HT-29 (cell line): ENCODE data around the gene NUDT2. TPM values are rescaled to one million over a fixed set of nuclear protein-coding genes. Genes with fewer than 3 reads are reported as not detected.
"Not testable (repeated sequence)": the region's sequence is repeated elsewhere in the genome, so short reads cannot be mapped to it uniquely, and the experiment has no call there.

Experiments used
- DNase-seq: peaks from one replicate; pipeline ENCODE4 v3.0.0-alpha.2; 2015; ENCODE audit warnings: low spot score
- total RNA-seq: library from RNA; depleted of rRNA; stranded (reverse); fragments of >200 nt; shearing (Covaris generic); gene quantifications from 2 replicates; pipeline ENCODE4 v1.2.3, GENCODE V29; 2014

The NUDT2 gene
- total RNA-seq, 1 experiment from 2014 or later = 15.9 TPM

DNA sequence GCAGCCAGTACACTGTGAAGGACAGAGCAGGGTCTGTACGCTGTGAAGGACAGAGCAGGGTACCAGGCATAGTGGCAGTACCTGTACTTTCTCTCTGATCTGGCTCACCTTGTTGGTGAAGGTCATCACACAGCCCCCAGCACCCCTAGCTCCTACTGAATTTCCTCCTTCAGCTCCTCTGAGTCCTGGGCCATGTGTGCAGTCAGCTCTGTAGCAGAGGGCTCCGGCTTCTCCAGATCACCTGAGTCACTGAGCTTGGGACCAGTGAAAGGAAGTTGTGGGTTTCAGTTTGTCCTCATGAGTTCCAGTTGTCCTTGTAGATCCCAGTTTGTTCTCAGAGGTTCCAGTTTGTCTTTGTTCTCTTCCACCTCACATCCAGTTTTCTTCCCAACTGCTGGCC, 5.5 kb downstream of the NUDT2 start:
- DNase-seq = no peak

DNA sequence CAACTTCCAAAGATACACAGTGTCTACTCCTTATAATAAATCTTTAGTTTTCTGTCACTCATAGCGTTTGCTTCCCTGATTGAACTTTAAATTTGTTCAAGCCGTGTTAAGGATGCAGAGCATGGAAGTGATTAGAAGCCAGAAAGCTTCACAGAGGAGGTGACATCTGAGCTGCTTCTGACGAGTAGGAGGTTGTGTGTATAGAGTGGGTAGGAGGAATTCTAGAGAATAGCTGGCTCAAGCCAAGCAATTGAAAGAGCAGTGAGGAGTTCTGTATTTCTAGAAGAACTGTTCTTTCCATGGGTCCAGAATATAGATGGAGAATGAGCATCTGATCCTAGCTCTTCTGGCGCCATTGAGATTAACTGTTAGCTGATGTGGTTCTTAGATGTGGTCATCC, 6.0 kb downstream of the NUDT2 start:
- no peak for DNase-seq

DNA sequence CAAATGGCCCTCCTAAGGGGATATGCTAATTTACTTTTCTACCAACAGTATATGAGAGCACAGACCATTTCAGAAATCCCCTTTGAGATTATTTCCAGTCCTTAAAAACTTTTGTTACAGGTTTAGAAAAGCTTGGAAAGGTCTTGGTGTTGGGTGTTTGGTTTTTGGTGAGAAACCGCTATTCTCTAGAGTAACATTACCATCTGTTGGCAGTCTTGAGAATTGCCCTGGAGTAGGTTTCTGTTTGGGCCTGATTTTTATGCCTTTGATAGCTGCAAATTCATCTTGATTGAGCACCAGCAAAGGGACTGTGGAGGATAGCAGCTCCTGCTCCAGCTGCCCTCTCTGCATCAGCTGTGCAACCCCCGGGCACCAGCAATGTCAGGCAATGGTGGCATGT, 8.0 kb downstream of the NUDT2 start:
- no peak for DNase-seq

DNA sequence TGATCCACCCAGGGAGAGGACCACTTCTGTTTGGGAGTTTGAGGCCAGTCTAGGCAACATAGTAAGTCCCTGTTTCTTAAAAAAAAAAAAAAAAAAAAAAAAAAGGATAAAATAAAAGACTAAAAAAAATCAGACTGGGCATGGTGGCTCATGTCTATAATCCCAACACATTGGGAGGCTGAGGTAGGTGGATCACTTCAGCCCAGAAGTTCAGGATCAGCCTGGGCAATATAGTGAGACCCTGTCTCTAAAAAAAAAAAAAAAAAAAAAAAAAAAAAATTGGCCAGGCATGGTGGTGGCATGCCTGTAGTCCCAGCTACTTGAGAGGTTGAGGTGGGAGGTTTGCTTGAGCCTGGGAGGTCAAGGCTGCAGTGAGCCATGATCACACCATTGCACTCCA, 8.7 kb downstream of the NUDT2 start:
- DNase-seq = not testable (repeated sequence)

DNA sequence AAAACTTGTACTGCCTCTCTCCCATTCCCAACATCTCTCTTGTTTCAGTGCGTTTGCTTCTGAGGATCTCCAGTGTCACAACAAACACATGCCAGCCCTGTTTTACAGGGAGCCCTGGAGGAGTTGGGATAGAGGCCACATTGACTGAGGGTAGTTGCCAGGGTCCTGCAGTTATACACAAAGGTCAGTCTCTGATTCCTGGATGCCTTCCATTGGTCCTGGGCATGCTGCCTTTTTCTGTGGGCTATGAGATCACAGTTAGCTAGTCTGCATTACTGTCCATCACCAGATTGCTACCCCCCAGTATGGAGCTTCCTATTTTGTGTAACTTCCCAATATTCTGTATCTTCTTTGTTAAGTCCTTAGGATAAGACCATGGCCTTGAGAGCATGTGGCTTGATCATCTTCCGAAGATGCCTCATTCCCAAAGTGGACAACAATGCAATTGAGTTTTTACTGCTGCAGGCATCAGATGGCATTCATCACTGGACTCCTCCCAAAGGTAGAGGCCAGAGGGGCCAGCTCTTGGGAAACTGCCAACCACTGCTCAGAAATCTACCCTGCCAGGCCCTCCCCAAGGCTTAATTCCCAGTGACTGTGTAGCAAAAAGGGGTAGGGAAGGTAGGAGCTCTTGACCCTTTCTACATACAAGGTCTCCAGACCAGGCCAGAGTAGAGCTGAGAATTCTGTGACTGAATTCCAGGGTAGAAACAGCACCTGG, 9.5 kb downstream of the NUDT2 start:
- DNase-seq = no peak

DNA sequence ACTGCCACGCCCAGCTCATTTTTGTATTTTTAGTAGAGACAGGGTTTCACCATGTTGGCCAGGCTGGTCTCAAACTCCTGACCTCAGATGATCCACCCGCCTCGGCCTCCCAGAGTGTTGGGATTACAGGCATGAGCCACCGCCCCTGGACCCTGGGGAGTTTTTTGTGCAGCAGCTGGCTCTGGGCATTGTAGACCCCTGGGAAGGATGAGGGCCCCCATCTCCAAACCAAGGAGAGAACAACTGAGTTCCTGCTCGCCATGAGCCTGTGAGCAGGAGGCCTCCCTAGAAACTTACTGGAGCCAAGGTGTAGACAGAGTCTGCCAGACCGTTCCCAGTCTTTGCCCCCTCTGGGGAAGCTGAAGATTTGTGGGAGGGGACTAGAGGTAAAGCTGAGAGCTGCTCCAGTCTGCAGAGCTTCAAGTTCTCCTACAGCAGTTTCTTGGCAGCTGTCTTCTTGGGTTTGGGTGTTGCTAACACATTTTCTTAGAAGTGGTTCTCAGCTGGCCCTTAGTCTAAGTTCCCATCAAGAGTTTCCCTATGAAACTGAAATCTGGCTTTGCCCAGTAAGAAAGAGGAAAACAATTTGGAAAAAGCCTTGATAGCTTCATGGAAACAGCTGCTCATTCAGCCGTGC, 12.4 kb downstream of the NUDT2 start:
- no peak for DNase-seq

DNA sequence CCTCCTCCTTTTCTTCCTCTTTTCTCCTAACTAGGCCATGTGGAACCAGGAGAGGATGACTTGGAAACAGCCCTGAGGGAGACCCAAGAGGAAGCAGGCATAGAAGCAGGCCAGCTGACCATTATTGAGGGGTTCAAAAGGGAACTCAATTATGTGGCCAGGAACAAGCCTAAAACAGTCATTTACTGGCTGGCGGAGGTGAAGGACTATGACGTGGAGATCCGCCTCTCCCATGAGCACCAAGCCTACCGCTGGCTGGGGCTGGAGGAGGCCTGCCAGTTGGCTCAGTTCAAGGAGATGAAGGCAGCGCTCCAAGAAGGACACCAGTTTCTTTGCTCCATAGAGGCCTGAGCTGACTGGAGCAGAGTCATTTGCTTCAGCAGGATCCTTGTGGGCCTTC, 13.7 kb downstream of the NUDT2 start:
- DNase-seq = no peak

DNA sequence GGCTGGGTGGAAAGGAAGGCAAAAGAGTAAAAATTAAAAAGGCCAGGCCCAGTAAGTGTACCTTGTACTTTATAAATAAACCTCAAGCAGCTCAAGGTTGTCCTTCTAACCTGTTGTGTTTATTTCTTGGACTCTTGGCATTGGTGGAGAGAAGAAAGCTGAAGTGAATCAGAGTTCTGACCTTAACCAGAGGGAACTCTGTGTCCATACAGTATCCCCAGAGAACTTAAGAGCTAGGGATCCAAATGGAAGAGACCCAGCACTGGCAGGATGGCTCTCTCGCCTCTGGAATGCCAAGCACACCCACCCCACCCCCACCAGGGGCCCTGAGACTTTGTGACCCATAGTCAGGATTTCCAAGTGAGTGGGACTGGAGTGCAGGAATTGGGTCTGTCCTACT, 14.2 kb downstream of the NUDT2 start:
- no peak for DNase-seq

DNA sequence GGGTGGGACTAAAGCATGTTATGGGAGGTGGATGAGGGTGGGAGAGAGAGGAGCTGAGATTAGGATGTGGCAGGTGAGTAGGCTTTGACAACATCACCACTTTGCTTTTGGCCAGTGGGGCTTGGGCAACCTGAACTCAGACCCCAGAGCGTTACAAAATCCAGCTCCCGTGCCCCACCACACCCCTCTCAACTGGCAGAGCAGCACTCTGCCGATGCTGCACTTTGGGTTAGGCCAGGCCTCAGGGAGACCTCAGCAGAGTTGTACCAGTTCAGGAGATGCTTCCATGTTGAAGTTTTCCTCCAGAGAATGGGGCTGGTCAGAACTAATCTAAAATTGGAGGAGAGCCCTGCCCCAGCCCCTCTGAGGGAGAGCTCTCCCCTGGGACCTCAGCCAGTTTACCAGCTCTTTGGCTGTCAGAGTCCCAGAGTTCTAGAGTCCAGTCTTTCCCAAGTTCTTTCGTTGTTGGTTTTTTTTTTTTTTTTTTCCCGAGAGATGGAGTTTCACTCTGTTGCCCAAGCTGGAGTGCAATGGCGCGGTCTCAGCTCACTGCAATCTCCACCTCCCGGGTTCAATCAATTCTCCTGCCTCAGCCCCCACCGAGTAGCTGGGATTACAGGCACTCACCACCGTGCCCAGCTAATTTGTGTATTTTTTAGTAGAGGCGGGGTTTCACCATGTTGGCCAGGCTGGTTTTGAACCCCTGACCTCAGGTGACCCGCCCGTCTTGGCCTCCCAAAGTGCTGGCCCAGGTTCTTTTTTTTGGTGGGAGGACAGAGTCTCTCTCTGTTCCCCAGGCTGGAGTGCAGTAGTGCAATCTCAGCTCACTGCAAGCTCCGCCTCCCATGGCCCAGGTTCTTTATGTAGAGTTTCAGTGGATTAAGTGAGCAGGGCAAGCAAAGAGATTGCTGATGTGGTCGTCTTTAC, 17.8 kb downstream of the NUDT2 start:
- no peak for DNase-seq

DNA sequence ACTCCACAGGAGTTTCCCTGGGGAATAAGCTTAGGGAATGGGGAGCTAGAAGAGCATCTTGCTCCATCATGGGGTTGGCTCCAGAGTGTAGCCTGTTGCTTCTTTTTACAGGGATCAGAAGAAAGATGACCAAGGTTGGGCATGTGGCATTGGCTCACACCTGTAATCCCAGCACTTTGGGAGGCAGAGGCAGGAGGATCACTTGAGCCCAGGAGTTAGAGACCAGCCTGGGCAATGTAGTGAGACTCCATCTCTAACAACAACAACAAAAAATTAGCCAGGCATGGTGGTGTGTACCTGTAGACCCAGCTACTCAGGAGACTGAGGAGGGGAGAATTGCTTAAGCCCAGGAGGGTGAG, 18.4 kb downstream of the NUDT2 start:
- DNase-seq = no peak

DNA sequence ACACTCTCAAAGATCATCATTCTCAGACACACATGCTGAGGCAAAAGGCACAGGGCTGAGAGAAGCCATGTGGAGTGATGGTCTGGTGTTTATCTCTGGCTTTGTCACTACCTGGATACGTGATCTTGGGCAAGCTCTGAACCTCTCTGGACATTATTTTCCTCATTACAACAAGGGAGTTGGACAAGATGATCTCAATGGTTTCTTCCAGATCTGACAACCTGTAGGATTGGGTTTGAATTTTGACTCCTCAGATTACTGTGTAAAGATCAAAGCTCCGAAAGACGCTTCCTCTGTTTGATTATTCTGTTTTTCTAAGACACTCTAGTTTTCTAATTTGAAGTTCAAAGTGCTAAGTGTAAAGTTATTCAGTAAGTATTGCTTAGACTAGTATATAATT, 20.0 kb downstream of the NUDT2 start:
- no peak for DNase-seq

DNA sequence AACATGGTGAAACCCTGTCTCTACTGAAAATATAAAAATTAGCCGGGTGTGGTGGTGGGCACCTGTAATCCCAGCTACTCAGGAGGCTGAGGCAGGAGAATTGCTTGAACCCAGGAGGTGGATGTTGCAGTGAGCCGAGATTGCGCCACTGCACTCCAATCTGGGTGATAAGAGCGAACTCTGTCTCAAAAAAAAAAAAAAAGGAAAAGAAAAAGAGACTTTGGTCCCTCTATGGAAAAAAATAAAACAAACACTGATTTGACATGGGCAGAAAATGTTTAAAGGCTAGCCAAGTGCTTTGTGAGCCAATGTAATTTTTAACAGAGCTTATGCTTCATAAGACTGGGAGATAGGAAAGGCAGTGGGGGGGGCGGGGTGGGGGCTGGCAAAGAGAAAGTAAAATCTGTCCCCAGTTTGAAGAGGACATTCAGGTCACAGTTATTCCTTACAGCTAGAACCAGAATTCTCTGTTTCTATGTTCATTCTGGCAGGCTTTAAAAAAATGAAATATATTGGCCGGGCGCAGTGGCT, 22.8 kb downstream of the NUDT2 start:
- not testable (repeated sequence) for DNase-seq

DNA sequence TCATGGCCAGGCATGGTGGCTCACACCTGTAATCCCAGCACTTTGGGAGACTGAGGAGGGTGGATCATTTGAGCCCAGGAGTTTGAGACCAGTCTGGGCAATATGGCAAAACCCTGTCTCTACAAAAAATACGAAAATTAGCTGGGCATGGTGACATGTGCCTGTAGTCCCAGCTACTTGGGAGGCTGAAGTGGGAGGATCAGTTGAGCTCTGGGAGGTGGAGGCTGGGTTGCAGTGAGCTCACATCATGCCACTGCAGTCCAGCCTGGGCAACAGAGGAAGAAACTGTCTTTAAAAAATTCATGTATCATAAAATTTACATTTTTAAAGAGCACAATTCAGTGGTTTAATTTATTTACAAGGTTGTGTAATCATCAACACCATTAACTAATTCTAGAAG, 23.6 kb downstream of the NUDT2 start:
- not testable (repeated sequence) for DNase-seq

DNA sequence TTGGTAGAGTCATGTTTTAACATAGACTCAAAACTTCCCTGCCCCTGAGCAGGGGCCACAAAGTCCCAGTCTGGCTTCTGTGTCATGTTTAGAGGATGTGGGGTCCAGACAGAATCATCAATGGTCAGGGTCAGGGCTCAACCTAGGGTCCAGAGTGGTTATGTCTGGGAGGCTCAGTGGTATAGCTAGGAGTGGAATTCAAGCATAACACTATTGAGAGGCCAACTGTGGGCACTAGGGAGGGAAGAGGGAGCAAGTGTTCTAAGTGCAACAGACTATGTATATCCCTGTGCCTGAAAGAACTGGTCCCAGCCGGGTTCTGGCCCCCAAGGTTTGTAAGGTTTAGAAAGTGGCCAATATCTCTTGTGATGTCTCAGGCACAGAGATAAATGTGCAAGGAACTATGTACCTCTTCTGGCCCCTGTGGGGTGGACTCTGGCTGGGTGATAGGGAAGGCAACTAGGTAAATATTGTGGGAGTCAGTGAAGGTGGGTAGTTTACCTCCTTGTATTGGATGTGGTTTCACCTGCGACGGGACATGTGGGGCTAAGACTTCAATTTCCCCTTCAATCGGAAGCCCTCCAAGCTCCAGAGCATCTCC, 33.3 kb downstream of the NUDT2 start:
- no peak for DNase-seq

DNA sequence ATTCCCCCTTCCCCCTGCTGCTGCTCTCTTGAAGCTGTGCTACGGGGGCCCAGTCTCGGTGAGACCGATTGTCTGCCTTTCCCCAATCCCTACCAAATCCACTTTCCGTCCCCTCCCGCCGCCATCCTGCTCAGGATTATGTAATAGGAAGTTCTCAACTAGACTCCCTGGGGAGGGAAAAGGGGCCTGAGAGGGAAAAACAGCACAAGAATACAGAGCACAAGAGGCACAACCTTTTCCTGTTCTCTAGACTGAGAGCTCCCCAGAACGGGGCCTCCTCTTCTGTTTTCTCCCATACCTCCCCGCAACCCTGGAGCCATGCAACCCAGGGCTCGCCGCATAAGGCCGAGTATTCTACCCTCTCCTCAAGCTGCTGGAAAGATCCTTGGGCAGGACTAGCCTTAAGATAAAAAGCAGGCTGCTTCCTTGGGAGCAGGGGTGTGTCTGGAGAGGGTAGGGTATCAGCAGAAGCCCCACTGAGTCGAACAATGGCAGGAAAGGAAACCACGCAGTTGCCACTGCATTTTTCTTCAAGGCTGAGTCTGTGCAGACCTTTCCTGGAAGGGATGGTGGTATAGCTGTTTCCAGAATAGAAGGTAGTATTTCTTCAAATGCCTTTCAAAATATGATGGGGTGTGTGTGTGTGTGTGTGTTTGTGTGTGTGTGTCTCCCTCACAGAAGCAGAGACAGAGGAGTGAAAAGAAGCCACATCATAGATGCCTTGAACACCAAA, 34.4 kb downstream of the NUDT2 start:
- no peak for DNase-seq

DNA sequence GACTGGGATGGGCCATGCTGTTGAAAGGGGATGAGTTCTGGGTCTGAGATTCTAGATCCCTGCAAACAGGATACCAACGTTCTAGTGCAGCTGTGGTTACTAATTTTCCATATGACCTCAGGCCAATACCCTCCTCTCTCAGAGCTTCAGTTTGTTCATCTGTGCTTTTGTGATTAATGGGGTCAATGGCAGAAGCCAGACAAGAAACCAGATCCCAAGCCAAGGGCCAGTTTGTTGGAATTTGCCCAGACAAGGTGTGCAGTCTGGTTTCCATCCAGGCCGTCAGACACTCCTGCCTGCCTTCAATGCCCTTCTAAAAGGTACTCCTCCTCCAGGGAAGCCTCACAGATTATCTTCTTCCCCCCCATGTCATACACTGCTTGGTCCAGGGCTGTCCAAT, 35.9 kb downstream of the NUDT2 start:
- DNase-seq = no peak

DNA sequence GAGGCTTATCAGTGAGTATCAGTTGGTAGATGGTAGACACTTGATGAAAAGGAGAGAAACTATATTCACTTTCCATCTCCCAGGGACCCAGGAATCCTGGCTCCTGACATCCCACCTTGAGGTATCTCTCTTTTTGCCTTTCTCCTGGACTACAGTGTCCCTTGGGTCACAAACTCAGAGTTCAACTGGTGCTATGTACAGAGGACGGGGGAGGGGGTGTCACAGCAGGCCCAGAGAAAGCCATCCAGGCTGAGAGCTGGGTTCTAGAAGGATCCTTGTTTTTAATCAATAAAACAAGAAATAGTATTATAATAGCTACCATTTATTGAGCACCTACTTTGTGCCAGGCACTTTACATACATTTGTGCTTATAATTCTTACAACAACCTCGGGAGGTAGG, 37.0 kb downstream of the NUDT2 start:
- no peak for DNase-seq

DNA sequence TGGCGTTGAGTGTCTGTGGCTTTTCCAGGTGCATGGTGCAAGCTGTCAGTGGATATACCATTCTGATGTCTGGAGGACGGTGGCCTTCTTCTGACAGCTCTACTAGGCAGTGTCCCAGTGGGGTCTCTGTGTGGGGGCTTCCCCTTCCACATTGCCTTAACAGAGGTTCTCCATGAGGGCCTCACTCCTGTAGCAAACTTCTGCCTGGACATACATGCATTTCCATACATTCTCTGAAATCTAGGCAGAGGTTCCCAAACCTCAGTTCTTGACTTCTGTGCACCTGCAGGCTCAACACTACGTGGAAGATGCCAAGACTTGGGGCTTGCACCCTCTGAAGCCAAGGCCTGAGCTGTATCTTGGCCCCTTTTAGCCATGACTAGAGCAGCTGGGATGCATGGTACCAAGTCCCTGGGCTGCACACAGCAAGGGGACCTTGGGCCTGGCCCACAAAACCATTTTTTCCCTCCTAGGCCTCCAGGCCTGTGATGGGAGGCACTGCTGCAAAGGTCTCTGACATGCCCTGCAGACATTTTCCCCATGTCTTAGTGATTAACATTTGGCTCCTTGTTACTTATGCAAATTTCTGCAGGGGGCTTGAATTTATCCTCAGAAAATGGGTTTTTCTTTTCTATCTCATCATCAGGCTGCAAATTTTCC, 38.5 kb downstream of the NUDT2 start:
- DNase-seq = not testable (repeated sequence)

DNA sequence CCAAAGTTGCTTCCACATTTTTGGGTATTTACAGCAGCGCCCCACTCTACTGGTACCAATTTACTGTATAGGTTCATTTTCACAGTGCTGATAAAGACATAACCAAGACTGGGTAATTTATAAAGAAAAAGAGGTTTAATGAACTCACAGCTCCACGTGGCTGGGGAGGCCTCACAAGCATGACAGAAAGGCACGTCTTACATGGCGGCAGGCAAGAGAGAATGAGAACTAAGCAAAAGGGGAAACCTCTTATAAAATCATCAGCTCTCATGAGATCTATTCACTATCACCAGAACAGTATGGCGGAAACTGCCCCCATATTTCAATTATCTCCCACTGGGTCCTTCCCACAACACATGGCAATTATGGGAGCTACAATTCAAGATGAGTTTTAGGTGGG, 39.4 kb downstream of the NUDT2 start:
- DNase-seq = not testable (repeated sequence)

DNA sequence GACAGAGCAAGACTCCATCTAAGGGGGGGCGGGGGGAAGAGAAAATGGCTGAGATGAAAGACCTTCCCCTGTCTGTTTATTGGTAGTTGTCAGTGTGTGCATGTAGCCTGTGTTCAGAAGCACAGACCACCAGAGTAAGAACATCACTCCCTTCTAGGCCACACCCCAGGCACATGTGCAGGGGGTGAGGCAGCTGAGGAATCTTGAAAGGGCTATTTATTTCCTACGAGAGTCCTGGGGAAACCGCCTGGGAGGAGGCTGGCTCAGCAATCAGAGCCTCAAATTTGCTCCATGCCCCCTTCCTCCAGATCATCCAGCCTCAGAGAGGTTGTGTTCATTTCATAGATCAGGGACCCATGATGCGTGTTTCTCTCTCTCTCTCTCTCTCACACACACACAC, 40.3 kb downstream of the NUDT2 start:
- DNase-seq = no peak
